LNCaP clone FGC (cell line): ENCODE data around the gene MAPK1.
A peak's percentile ranks its signal among the peaks of the same experiment; 100 is the strongest.
"Not testable (repeated sequence)": the region's sequence is repeated elsewhere in the genome, so short reads cannot be mapped to it uniquely, and the experiment has no call there.

Experiments
- DNase-seq: peaks from one replicate; pipeline ENCODE4 v3.0.0-alpha.2; 2011; ENCODE audit warnings: low read depth
- H3K4me3 ChIP-seq: 2 replicates; pipeline ENCODE4 v1.5.1; 2011; ENCODE audit warnings: mild to moderate bottlenecking, low read depth, low read length, control low read depth
- CTCF ChIP-seq: IDR thresholded peaks from 2 replicates; pipeline ENCODE4 v1.5.1; 2012; ENCODE audit warnings: mild to moderate bottlenecking; ENCODE audit not compliant: control insufficient read depth, insufficient read depth; ENCODE audit errors: extremely low read depth

Gene MAPK1

GRCh38 chr22:21811982-21812381 is 55.5 kb downstream of the MAPK1 start:
- H3K4me3 ChIP-seq: no peak overlapping the region
- DNase-seq: no peak
- no peak for TF ChIP-seq CTCF

- no peak overlapping the region for H3K4me3 ChIP-seq
- TF ChIP-seq CTCF: no peak
Measured at GRCh38 chr22:21807544-21808529, 59.6 kb downstream of the MAPK1 start.

GRCh38 chr22:21805325-21805724 is 62.1 kb downstream of the MAPK1 start:
- H3K4me3 ChIP-seq, DNase-seq: not testable (repeated sequence)

More at GRCh38 chr22:21807544-21808529, 59.6 kb downstream of the MAPK1 start:
- peak; percentile 81 for DNase-seq

- no peak for TF ChIP-seq CTCF
- no peak overlapping the region for H3K4me3 ChIP-seq
- DNase-seq: no peak
Measured at GRCh38 chr22:21803811-21804249, 63.6 kb downstream of the MAPK1 start.

DNA sequence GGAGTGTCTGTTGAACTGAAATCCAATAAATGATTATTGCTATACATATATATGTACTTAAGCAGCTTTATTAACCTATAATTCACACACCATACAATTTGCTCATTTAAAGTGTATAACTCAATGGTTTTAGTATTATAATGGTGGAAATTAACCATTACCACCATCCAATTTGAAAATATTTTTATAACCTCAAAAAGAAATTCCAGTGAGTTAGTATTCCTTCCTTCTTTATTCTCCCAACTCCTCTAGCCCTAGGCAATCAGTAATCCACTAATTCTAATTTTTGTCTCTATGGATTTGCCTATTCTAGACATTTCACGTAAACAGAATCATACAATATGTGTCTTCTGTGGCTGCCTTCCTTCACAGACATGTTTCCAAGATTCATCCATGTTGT is 64.8 kb downstream of the MAPK1 start:
- no peak overlapping the region for H3K4me3 ChIP-seq
- no peak for DNase-seq
- no peak for TF ChIP-seq CTCF

GRCh38 chr22:21802056-21802455 is 65.4 kb downstream of the MAPK1 start:
- no peak for DNase-seq
- no peak for TF ChIP-seq CTCF

DNA sequence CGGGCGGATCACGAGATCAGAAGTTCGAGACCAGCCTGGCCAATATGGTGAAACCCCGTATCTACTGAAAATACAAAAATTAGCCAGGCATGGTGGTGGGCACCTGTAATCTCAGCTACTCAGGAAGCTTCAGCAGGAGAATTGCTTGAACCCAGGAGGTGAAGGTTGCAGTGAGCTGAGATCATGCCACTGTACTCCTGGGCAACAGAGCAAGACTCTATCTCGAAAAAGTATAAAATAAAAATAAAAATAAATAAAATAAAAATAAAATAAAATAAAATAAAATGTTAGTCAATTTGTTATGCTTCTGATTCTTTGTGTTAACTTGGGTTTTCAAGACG is 66.2 kb downstream of the MAPK1 start:
- DNase-seq, H3K4me3 ChIP-seq: not testable (repeated sequence)

More at GRCh38 chr22:21802056-21802455, 65.4 kb downstream of the MAPK1 start:
- no peak overlapping the region for H3K4me3 ChIP-seq

GRCh38 chr22:21800552-21801303 is 66.7 kb downstream of the MAPK1 start:
- DNase-seq: no peak
- TF ChIP-seq CTCF: no peak

More at GRCh38 chr22:21800552-21801303, 66.7 kb downstream of the MAPK1 start:
- no peak overlapping the region for H3K4me3 ChIP-seq
